B cell (primary cell): Measurements from ENCODE around the gene ELK3.

ENCODE experiments used
- EZH2 ChIP-seq: IDR thresholded peaks from 2 replicates; pipeline ENCODE4 v1.6.1; 2012; ENCODE audit warnings: borderline replicate concordance, low read depth, mild to moderate bottlenecking, moderate library complexity, low read length; ENCODE audit not compliant: insufficient read depth, poor library complexity, severe bottlenecking
- TF ChIP-seq, protein P1 (sequence below): fragments of 200-600 bp; IDR thresholded peaks from one replicate; pipeline ENCODE4 v1.8.0; 2022; ENCODE audit warnings: antibody characterized with exemption, mild to moderate bottlenecking

DNA sequence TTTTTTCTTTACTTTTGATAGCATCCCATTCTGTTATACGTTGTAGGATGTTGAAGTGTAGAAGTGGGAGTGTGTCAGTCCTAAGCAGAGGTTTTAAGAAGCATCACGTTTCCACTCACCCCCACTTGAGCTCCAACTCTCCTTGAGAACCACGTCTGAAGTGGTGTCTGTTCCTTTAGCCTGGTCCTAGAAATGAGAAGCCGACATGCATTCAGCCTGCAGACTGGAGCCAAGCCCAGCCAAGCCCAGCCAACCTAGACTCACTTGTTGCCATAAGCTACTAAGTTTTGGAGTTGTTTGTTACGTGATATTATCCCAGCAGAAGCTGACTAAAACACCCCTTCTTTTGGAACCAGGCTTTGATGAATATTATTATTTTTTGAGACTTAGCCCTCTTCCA is 4.4 kb upstream of the ELK3 start:
- TF ChIP-seq, protein P1, sequence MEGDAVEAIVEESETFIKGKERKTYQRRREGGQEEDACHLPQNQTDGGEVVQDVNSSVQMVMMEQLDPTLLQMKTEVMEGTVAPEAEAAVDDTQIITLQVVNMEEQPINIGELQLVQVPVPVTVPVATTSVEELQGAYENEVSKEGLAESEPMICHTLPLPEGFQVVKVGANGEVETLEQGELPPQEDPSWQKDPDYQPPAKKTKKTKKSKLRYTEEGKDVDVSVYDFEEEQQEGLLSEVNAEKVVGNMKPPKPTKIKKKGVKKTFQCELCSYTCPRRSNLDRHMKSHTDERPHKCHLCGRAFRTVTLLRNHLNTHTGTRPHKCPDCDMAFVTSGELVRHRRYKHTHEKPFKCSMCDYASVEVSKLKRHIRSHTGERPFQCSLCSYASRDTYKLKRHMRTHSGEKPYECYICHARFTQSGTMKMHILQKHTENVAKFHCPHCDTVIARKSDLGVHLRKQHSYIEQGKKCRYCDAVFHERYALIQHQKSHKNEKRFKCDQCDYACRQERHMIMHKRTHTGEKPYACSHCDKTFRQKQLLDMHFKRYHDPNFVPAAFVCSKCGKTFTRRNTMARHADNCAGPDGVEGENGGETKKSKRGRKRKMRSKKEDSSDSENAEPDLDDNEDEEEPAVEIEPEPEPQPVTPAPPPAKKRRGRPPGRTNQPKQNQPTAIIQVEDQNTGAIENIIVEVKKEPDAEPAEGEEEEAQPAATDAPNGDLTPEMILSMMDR: no peak
- no peak for TF ChIP-seq EZH2
